ENCODE data around the gene NINJ1.

NINJ1 gene

DNA sequence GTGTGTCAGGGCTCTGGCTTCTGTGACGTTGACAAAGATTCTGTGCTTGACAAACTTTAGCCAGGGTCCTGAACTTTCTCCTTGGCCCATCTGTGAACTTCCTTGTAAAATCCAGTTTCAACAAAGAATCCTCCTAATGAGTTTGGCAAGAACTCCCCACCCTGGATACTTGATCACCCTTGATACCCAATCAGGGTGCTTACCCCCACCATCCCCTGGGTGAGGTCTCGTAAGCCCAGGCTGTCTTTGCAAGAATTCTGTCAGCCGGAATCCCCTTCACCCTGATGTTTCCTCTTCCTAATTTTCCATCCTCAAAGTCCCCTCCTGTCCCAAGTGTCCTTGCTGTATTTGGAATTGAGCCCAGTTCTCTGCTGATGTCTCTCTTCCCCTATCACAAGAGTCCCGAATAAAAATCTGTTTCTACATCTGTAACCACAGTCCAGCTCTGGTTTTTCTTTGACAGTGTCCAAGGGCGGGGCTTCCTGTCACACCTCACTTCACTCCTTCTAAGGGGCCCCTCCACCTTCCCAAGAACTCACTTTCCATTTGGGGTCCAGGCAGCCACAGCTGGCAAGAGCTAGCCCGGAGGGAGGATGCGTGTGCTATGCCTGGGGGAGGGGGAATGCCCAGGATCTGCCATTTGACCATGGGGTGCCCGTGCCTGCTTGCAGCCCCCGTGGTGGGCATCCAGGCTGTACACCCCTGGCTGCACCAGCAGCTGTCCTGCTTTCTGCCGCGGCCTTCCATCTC is 40.7 kb downstream of the NINJ1 start:
- H3K27ac ChIP-seq: peak overlapping the region in 1 of 2 donors; percentile 98
- no peak overlapping the region for H3K4me3 ChIP-seq
- TF ChIP-seq, protein P1, sequence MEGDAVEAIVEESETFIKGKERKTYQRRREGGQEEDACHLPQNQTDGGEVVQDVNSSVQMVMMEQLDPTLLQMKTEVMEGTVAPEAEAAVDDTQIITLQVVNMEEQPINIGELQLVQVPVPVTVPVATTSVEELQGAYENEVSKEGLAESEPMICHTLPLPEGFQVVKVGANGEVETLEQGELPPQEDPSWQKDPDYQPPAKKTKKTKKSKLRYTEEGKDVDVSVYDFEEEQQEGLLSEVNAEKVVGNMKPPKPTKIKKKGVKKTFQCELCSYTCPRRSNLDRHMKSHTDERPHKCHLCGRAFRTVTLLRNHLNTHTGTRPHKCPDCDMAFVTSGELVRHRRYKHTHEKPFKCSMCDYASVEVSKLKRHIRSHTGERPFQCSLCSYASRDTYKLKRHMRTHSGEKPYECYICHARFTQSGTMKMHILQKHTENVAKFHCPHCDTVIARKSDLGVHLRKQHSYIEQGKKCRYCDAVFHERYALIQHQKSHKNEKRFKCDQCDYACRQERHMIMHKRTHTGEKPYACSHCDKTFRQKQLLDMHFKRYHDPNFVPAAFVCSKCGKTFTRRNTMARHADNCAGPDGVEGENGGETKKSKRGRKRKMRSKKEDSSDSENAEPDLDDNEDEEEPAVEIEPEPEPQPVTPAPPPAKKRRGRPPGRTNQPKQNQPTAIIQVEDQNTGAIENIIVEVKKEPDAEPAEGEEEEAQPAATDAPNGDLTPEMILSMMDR (IDR thresholded peaks at IDR 0.05): no peak
- DNase-seq (ENCODE audit: low spot score): no peak

DNA sequence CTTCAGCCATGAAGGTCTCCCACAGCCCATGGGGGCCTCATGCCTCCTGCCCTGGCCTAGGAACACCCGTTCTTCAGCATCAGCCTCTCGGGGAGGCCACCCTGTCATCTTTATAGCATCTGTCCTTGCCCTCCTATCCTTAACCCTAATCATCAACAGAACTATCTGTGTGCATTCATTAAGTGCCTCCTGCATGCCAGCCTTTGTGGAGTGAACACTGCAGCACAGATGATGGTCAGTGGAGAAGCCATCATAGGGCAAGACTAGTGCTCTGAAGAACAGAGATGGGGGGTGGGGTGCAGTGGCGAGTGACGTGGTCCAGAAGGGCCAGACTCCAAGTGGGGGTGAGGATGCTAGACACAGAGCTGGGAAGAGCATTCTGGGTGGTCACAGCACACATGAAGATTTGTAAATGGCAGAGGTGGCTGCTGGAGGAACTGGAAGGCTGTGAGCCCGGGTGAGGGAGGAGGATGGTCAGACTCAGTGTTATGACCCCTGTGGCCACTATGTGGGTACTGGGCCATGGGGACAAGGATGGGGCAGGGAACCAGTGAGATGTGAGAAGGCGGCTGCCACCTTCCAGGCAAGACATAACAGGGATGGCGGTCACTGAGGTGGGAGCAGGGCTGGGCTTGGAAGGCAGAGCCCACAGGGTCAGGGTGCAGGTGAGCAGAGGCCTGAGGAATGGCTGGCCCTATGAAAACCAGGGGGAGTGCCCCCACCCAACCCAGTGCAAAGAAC is 41.6 kb downstream of the NINJ1 start:
- Histone ChIP-seq H3K4me3 (no peak overlapping the region), H3K27ac (peak overlapping the region in 1 of 2 donors; percentile 98)
- TF ChIP-seq, protein P1 (IDR thresholded peaks at IDR 0.05): no peak
- DNase-seq (ENCODE audit: low spot score): peak; percentile 73

DNA sequence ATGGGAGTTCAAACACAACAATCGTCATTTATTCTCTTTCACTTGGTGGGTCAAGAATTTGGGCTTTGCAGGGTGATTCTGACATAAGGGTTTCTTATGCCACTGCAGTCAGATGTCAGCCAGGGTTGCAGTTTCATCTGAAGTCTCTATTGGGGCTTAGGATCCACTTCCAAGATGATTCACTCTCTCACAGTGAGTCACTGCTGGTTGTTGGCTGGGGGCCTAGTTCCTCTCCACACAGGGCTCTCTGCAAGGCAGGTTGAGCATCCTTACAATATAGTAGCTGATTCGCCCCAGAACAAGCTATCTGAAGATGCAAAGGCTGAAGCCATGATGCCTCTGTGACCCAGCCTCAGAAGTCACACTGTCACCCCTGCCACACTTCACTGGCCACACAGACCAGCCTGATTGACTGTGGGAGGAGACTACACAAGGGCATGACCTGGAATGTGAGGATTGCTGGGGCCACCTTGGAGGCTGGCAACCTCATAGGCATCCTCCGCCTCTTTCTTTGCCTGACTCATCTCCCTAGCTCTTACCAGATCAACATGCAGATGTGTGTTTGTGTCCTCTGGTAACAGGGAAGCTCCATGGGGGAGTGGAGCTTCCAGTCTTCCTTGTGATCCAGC is 42.5 kb downstream of the NINJ1 start:
- H3K4me3 ChIP-seq: no peak overlapping the region
- DNase-seq (ENCODE audit: low spot score): peak; percentile 69
- no peak overlapping the region for H3K27ac ChIP-seq
- TF ChIP-seq, protein P1 (IDR thresholded peaks at IDR 0.05): no peak

DNA sequence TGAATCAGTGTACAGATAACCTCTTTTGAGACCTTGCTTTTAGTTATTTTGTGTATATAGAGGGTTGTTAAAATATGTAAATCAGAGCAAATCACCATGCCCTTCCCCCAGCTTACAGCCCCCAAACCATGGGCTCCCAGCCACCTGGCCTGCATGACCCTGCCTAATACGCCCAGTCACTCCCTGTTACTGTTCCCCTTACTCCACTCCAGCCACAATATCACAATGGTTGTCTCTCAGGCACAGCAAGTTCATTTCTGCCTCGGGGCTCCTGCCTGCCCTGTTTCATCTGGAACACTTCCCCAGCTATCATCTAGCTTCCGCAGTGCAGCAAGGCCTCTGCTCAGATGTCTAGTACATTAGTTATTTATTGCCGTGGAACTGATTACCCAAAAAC is 43.0 kb downstream of the NINJ1 start:
- no peak overlapping the region for H3K4me3 ChIP-seq
- DNase-seq (ENCODE audit: low spot score): no peak
- H3K27ac ChIP-seq: no peak overlapping the region
- TF ChIP-seq, protein P1 (IDR thresholded peaks at IDR 0.05): no peak

DNA sequence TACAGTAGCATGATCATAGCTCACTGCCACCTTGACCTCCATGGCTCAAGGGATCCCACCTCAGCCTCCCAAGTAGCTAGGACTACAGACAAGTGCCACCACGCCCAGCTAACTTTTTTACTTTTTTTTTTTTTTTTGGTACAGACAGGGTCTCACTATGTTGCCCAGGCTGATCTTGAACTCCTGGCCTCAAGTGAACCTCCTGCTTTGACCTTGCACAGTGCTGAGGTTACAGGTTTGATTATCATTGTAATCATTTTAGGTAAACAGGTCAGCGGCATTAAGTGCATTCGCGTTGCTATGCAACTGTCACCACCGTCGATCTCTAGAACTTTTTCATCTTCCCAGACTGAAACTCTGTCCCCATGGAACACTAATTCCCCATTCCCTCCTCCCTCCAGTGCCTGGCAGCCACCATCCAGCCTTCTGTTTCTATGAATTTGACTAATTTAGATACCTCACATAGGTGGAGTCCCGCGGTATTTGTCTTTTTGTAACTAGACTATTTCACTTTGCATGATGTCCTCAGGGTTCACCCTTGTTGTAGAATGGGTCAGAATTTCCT is 43.9 kb downstream of the NINJ1 start:
- TF ChIP-seq, protein P1 (IDR thresholded peaks at IDR 0.05): no peak
- DNase-seq (ENCODE audit: low spot score): peak; percentile 38
- Histone ChIP-seq H3K4me3 (no peak overlapping the region), H3K27ac (no peak overlapping the region)

DNA sequence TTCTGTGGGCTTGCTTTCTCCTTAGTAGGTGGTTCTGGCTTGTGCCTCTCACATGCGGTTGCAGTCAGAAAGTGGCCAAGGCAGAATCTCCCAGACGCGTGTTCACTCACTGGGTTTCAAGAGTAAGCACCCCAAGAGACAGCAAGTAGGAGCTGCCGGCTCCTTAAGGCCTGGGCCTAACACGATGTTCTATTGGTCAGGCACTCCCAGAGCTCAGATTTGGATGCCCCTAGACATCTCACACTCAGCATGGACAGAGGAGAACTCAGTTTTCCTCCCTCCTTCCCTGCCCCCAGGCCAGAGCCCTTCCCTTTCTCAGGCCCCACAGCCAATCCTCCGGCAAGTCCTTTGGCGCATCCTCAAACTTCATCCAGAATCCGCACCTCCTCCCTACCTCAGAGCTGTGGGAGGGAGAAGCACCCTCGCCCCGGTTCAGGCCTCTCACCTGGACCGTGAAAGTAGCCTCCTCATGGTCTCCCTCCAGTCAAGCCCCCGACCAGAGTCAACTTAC is 44.5 kb downstream of the NINJ1 start:
- no peak overlapping the region for H3K27ac ChIP-seq
- H3K4me3 ChIP-seq: no peak overlapping the region
- DNase-seq (ENCODE audit: low spot score): peak; percentile 56
- TF ChIP-seq, protein P1 (IDR thresholded peaks at IDR 0.05): no peak

All from coronary artery (tissue), 2 donors.